Endodermal cell (in vitro differentiated cells): ENCODE data around the gene MAT2B. TPM values are rescaled to one million over a fixed set of nuclear protein-coding genes. Genes with fewer than 3 reads are reported as not detected.

Source experiments
- DNase-seq: peaks from one replicate; pipeline ENCODE4 v3.0.0-alpha.2; 2017
- H3K27ac ChIP-seq: 2 replicates; pipeline ENCODE4 v1.5.1; 2013; ENCODE audit warnings: mild to moderate bottlenecking, low read depth, low read length, moderate library complexity
- H3K27me3 ChIP-seq: 2 replicates; pipeline ENCODE4 v1.6.1; 2013; ENCODE audit warnings: mild to moderate bottlenecking, low read length, moderate library complexity; ENCODE audit not compliant: insufficient read depth, control insufficient read depth, poor library complexity, severe bottlenecking
- H3K36me3 ChIP-seq: 2 replicates; pipeline ENCODE4 v1.7.0; 2013; ENCODE audit warnings: mild to moderate bottlenecking, low read length, moderate library complexity; ENCODE audit not compliant: control insufficient read depth, insufficient read depth
- H3K4me1 ChIP-seq: one replicate; pipeline ENCODE4 v1.7.0; 2013; ENCODE audit warnings: low read length; ENCODE audit not compliant: control insufficient read depth, insufficient read depth
- H3K4me3 ChIP-seq: 2 replicates; pipeline ENCODE4 v1.5.1; 2013; ENCODE audit warnings: mild to moderate bottlenecking, low read length, moderate library complexity
- H3K9ac ChIP-seq: 2 replicates; pipeline ENCODE4 v1.6.1; 2013; ENCODE audit warnings: mild to moderate bottlenecking, low read length, moderate library complexity; ENCODE audit not compliant: poor library complexity, severe bottlenecking; ENCODE audit errors: extremely low read depth
- H3K9me3 ChIP-seq: 2 replicates; pipeline ENCODE4 v1.6.1; 2013; ENCODE audit warnings: mild to moderate bottlenecking, low read length, moderate library complexity; ENCODE audit not compliant: control insufficient read depth
- H3K27ac Mint-ChIP-seq: 2 replicates; pipeline ENCODE4 v1.8.0; 2020; ENCODE audit warnings: mixed read lengths
- H3K27me3 Mint-ChIP-seq: 2 replicates; pipeline ENCODE4 v1.8.0; 2021; ENCODE audit warnings: mild to moderate bottlenecking, mixed read lengths; ENCODE audit not compliant: insufficient read depth
- H3K36me3 Mint-ChIP-seq: 2 replicates; pipeline ENCODE4 v1.8.0; 2020; ENCODE audit warnings: low read depth, mixed read lengths
- H3K4me1 Mint-ChIP-seq: 2 replicates; pipeline ENCODE4 v1.8.0; 2020; ENCODE audit warnings: mixed read lengths
- H3K4me3 Mint-ChIP-seq: 2 replicates; pipeline ENCODE4 v1.8.0; 2020; ENCODE audit warnings: mild to moderate bottlenecking, moderate library complexity, mixed read lengths
- H3K9me3 Mint-ChIP-seq: 2 replicates; pipeline ENCODE4 v1.8.0; 2020; ENCODE audit warnings: mild to moderate bottlenecking, mixed read lengths
- CTCF ChIP-seq: fragments of 200-600 bp; sonication (generic); conservative IDR thresholded peaks from 2 replicates; pipeline ENCODE4 v1.5.0; 2021; ENCODE audit warnings: antibody characterized with exemption, mild to moderate bottlenecking
- whole genome bisulfite sequencing, 2 experiments: methylation state at CpG; one replicate each; pipeline versions ENCODE4 v1.1.5 to v1.1.7; 2013; ENCODE audit warnings: missing lambda C conversion rate in 2 of 2, mixed read lengths in 1 of 2; ENCODE audit not compliant: insufficient coverage in 1 of 2, insufficient read length in 1 of 2; 5-methylcytosine and 5-hydroxymethylcytosine counted together
- total RNA-seq, 2 donors: library from RNA; stranded (reverse); fragmentation: NEBNext Ultra II Directional in 1 of 2; extraction: Animal tissue kit (Norgen Biotek cat#: 25700) in 1 of 2; gene quantifications; 2 replicates in 1 of 2; 3 replicates in 1 of 2; pipeline ENCODE4 v1.2.1, GENCODE V29; 2021

The MAT2B gene
- total RNA-seq, 2 donors from 2014 or later: 45.4 to 47.7 TPM

GRCh38 chr5:163508753-163509152 lies 3.3 kb downstream of the MAT2B start:
- H3K36me3 ChIP-seq: peaks cover 35% of the 10 kb centered on the region
- no peaks in the 10 kb centered on the region for H3K9me3 ChIP-seq
- peaks cover 11% of the 10 kb centered on the region for H3K4me1 ChIP-seq
- H3K4me1 Mint-ChIP-seq: peaks cover 31% of the 10 kb centered on the region
- peak overlapping the region; percentile 11 for H3K9ac ChIP-seq
- 92 to 96% methylated on average over 2 to 5 of the region's 5 CpGs for WGBS, 2 experiments
- no peak for TF ChIP-seq CTCF
- peak overlapping the region; percentile 84 for H3K4me3 Mint-ChIP-seq
- H3K27ac ChIP-seq: no peak overlapping the region
- peaks cover 42% of the 10 kb centered on the region for H3K36me3 Mint-ChIP-seq
- H3K4me3 ChIP-seq: peak overlapping the region; percentile 98
- H3K27me3 ChIP-seq: no peaks in the 10 kb centered on the region
- H3K27ac Mint-ChIP-seq: peak overlapping the region; percentile 74
- DNase-seq: no peak
- no peaks in the 10 kb centered on the region for H3K9me3 Mint-ChIP-seq
- no peaks in the 10 kb centered on the region for H3K27me3 Mint-ChIP-seq

GRCh38 chr5:163509291-163509951 lies 4.0 kb downstream of the MAT2B start:
- Histone ChIP-seq H3K4me3 (peak overlapping the region; percentile 98), H3K27me3 (no peaks in the 10 kb centered on the region), H3K27ac (no peak overlapping the region), H3K9me3 (no peaks in the 10 kb centered on the region), H3K4me1 (peaks cover 11% of the 10 kb centered on the region), H3K9ac (peak overlapping the region; percentile 11), H3K36me3 (peaks cover 42% of the 10 kb centered on the region)
- Mint-ChIP-seq H3K27me3 (no peaks in the 10 kb centered on the region), H3K36me3 (peaks cover 47% of the 10 kb centered on the region), H3K9me3 (no peaks in the 10 kb centered on the region), H3K4me3 (peak overlapping the region; percentile 84), H3K4me1 (peaks cover 31% of the 10 kb centered on the region), H3K27ac (peak overlapping the region; percentile 74)
- TF ChIP-seq CTCF: no peak
- WGBS, 2 experiments: 76 to 94% methylated on average over 7 of the region's 7 CpGs
- DNase-seq: no peak

- Mint-ChIP-seq H3K27ac (peak overlapping the region; percentile 58), H3K36me3 (peaks cover 74% of the 10 kb centered on the region), H3K4me3 (no peak overlapping the region), H3K27me3 (no peaks in the 10 kb centered on the region), H3K4me1 (peaks cover 26% of the 10 kb centered on the region), H3K9me3 (no peaks in the 10 kb centered on the region)
- WGBS, 2 experiments: 85 to 94% methylated on average over 4 to 5 of the region's 5 CpGs
- H3K27ac ChIP-seq: no peak overlapping the region
- no peak for TF ChIP-seq CTCF
- peaks cover 11% of the 10 kb centered on the region for H3K4me1 ChIP-seq
- peak overlapping the region; percentile 31 for H3K4me3 ChIP-seq
- H3K9me3 ChIP-seq: no peaks in the 10 kb centered on the region
- no peak overlapping the region for H3K9ac ChIP-seq
- peaks cover 73% of the 10 kb centered on the region for H3K36me3 ChIP-seq
- DNase-seq: no peak
- H3K27me3 ChIP-seq: no peaks in the 10 kb centered on the region
Measured at GRCh38 chr5:163512526-163512925, 7.1 kb downstream of the MAT2B start.
